K562 (cell line): Measurements from ENCODE around the gene PITPNM1. TPM values are rescaled to one million over a fixed set of nuclear protein-coding genes. Genes with fewer than 3 reads are reported as not detected.

Experiments used
- ATAC-seq: fragments of 200-7000 bp; cut with Tn5 transposase; 3 replicates; pipeline ENCODE4 v1.9.1; 2020; ENCODE audit warnings: moderate library complexity
- BruUV-seq: library from RNA; stranded (reverse); fragments of 400-500 nt; replicated peaks from 2 replicates; lab custom pipeline; 2021; lab: Mats Ljungman, UMichigan
- CTCF ChIA-PET: fragments of 300-600 bp; formaldehyde crosslinking; extraction: SDS; loops from one replicate; lab custom pipeline; 2021; ENCODE audit warnings: low intra/inter-chr PET ratio; lab: Yijun Ruan, JAX
- POLR2A ChIA-PET: fragments of 300-600, 350-650 bp; sonication (Branson Sonifier 250); formaldehyde crosslinking; extraction: SDS; loops from one replicate; lab custom pipeline; 2021; ENCODE audit warnings: antibody characterized with exemption, inconsistent platforms; lab: Yijun Ruan, JAX
- DNase-seq, 4 experiments: peaks; one replicate each; pipeline versions ENCODE4 v3.0.0 to v3.0.0-alpha.2; 2011 to 2018; ENCODE audit warnings: low spot score in 3 of 4, mixed read lengths in 3 of 4; ENCODE audit errors: extremely low read depth in 1 of 4
- FAIRE-seq: peaks from 2 replicates; lab custom pipeline; 2011; peaks lifted over from hg19 to GRCh38; lab: Jason Lieb, UNC
- H2AFZ ChIP-seq: 2 replicates; pipeline ENCODE4 v1.6.0; 2011; ENCODE audit warnings: low read depth, low read length, control low read depth, inconsistent platforms
- H3K27ac ChIP-seq: fragments of 200-600 bp; 3 replicates; pipeline ENCODE4 v1.8.0; 2011; ENCODE audit warnings: low read depth, mild to moderate bottlenecking, control low read depth, inconsistent platforms, low read length, moderate library complexity, mixed read lengths; ENCODE audit errors: extremely low read depth
- H3K27me3 ChIP-seq, 2 experiments: fragments of 300-600 bp in 1 of 2; 2 replicates in 1 of 2; 3 replicates in 1 of 2; pipeline versions ENCODE4 v1.6.0 to v1.8.0; 2011; ENCODE audit warnings: inconsistent platforms in 2 of 2, low read length in 2 of 2, mild to moderate bottlenecking in 1 of 2, mixed read lengths in 1 of 2, moderate library complexity in 1 of 2; ENCODE audit not compliant: control insufficient read depth in 2 of 2, insufficient read depth in 2 of 2
- H3K36me3 ChIP-seq: fragments of 300-600 bp; 3 replicates; pipeline ENCODE4 v1.8.0; 2011; ENCODE audit warnings: mild to moderate bottlenecking, low read length, inconsistent platforms; ENCODE audit not compliant: control insufficient read depth, insufficient read depth
- H3K4me1 ChIP-seq, 2 experiments: fragments of 200-600 bp in 1 of 2; replicated peaks in 1 of 2; 2 replicates in 1 of 2; 3 replicates in 1 of 2; pipeline versions ENCODE4 v1.5.1 to v1.8.0; 2011; ENCODE audit warnings: inconsistent platforms in 2 of 2, low read length in 2 of 2, mild to moderate bottlenecking in 1 of 2, mixed read lengths in 1 of 2, moderate library complexity in 1 of 2; ENCODE audit not compliant: control insufficient read depth in 2 of 2, insufficient read depth in 2 of 2
- H3K4me2 ChIP-seq: 2 replicates; pipeline ENCODE4 v1.6.1; 2011; ENCODE audit warnings: low read length, control low read depth, inconsistent platforms, mixed read lengths; ENCODE audit not compliant: insufficient read depth
- H3K4me3 ChIP-seq: fragments of 200-600 bp; sonication (generic), shearing (Covaris generic); 2 replicates; pipeline ENCODE4 v1.5.1; 2016; ENCODE audit warnings: control low read depth, inconsistent platforms
- H3K79me2 ChIP-seq: fragments of 200-600 bp; 3 replicates; pipeline ENCODE4 v1.8.0; 2011; ENCODE audit warnings: low read length, inconsistent platforms; ENCODE audit not compliant: control insufficient read depth, insufficient read depth
- H3K9ac ChIP-seq, 2 experiments: 2 replicates each; pipeline versions ENCODE4 v1.6.0 to v1.6.1; 2011; ENCODE audit warnings: low read depth in 2 of 2, low read length in 2 of 2, control low read depth in 1 of 2, inconsistent platforms in 1 of 2, mild to moderate bottlenecking in 1 of 2, mixed read lengths in 1 of 2; ENCODE audit not compliant: insufficient read depth in 1 of 2
- H3K9me1 ChIP-seq: one replicate; pipeline ENCODE4 v1.6.0; 2011; ENCODE audit warnings: inconsistent platforms, mild to moderate bottlenecking, low read length, moderate library complexity; ENCODE audit not compliant: control insufficient read depth, insufficient read depth
- H3K9me3 ChIP-seq: replicated peaks from 2 replicates; pipeline ENCODE4 v1.5.1; 2011; ENCODE audit warnings: low read depth, low read length, inconsistent platforms; ENCODE audit not compliant: control insufficient read depth, insufficient read depth
- H4K20me1 ChIP-seq: replicated peaks from 2 replicates; pipeline ENCODE4 v1.6.1; 2011; ENCODE audit warnings: low read length, inconsistent platforms, mixed read lengths; ENCODE audit not compliant: control insufficient read depth, insufficient read depth
- BCOR ChIP-seq: fragments of 450-650 bp; IDR thresholded peaks from 2 replicates; pipeline ENCODE4 v1.6.1; 2016
- BDP1 ChIP-seq: IDR thresholded peaks from 3 replicates; pipeline ENCODE4 v1.6.1; 2011; ENCODE audit not compliant: insufficient read length, insufficient read depth
- FOXK2 ChIP-seq, 2 experiments: fragments of 450-650 bp; IDR thresholded peaks in 1 of 2; conservative IDR thresholded peaks in 1 of 2; 2 replicates each; pipeline ENCODE4 v1.6.1; 2016; ENCODE audit warnings: low read depth in 2 of 2, mild to moderate bottlenecking in 1 of 2
- MIER1 ChIP-seq: fragments of 450-650 bp; IDR thresholded peaks from 2 replicates; pipeline ENCODE4 v1.6.1; 2016; ENCODE audit warnings: antibody characterized with exemption, mild to moderate bottlenecking, low read depth
- SETDB1 ChIP-seq: IDR thresholded peaks from one replicate; pipeline ENCODE4 v1.6.1; 2012; ENCODE audit warnings: low read length, control low read depth, inconsistent platforms
- SMAD2 ChIP-seq: fragments of 150-350 bp; IDR thresholded peaks from 2 replicates; pipeline ENCODE4 v1.6.1; 2014; ENCODE audit warnings: low read depth, mild to moderate bottlenecking, low read length
- ZFP36 ChIP-seq: fragments of 150-350 bp; IDR thresholded peaks from 2 replicates; pipeline ENCODE4 v1.6.1; 2018; ENCODE audit warnings: low read length, low read depth; ENCODE audit not compliant: partially characterized antibody
- ZNF140 ChIP-seq: fragments of 250-450 bp; sonication (Bioruptor Pico); IDR thresholded peaks from 2 replicates; pipeline ENCODE4 v1.8.0; 2021; ENCODE audit warnings: moderate library complexity, mild to moderate bottlenecking, inconsistent platforms
- ZNF174 ChIP-seq: fragments of 250-450 bp; sonication (Bioruptor Pico); IDR thresholded peaks from 2 replicates; pipeline ENCODE4 v1.4.0; 2020; ENCODE audit warnings: mild to moderate bottlenecking
- WGBS: fragments of 100-300 bp; shearing (Covaris generic); methylation state at CpG from one replicate; pipeline ENCODE4 v1.1.6; 2016; ENCODE audit warnings: low coverage, mixed read lengths; ENCODE audit not compliant: insufficient coverage; ENCODE audit errors: missing lambda C conversion rate; 5-methylcytosine and 5-hydroxymethylcytosine counted together
- in situ Hi-C: fragments of 300-500 bp; cut with MboI; formaldehyde crosslinking; loops from 4 replicates; pipeline ENCODE4 v1.15.0; 2018; ENCODE audit warnings: inconsistent platforms, mixed read lengths
- intact Hi-C: fragments of 100-400 bp; cut with micrococcal nuclease; formaldehyde crosslinking; loops from 2 replicates; pipeline ENCODE4 v1.14.2; 2022
- polyA plus RNA-seq, 8 experiments: library from polyadenylated mRNA; depleted of rRNA in 4 of 8; stranded (reverse) in 5 of 8; unstranded in 3 of 8; fragments of >200 nt; fragmentation: Nextera tagmentation in 2 of 8; fragmentation: Illumina TruSeq in 1 of 8; extraction: Ambion mirVana in 2 of 8; extraction: Trizol in 1 of 8; gene quantifications; 2 replicates each; pipeline versions ENCODE4 v1.2.1 to v1.2.3, GENCODE V29; 2011 to 2014; ENCODE audit warnings: inconsistent platforms in 1 of 8, missing spikeins in 1 of 8
- total RNA-seq, 7 experiments: library from RNA; depleted of rRNA in 6 of 7; stranded (reverse); fragments of >200 nt in 6 of 7; fragmentation: Illumina TruSeq in 2 of 7; extraction: Trizol in 2 of 7; gene quantifications; 2 replicates each; pipeline versions ENCODE4 v1.2.1 to v1.2.3, GENCODE V29; 2011 to 2021; ENCODE audit warnings: low replicate concordance in 1 of 7
- TF ChIP-seq, protein P1 (sequence below), 2 experiments: IDR thresholded peaks in 1 of 2; conservative IDR thresholded peaks in 1 of 2; 2 replicates each; pipeline ENCODE4 v1.6.1; 2016; ENCODE audit warnings: low read depth in 2 of 2, mild to moderate bottlenecking in 1 of 2, missing compliant biosample characterization in 1 of 2, missing genetic modification characterization in 1 of 2, moderate library complexity in 1 of 2

Gene PITPNM1
- total and polyA plus RNA-seq, 9 of the 15 experiments (the other 6 are each of a cell fraction or from before 2014, with no cell fraction given), result 0.11 to 53.7 (median 16.0) TPM

DNA sequence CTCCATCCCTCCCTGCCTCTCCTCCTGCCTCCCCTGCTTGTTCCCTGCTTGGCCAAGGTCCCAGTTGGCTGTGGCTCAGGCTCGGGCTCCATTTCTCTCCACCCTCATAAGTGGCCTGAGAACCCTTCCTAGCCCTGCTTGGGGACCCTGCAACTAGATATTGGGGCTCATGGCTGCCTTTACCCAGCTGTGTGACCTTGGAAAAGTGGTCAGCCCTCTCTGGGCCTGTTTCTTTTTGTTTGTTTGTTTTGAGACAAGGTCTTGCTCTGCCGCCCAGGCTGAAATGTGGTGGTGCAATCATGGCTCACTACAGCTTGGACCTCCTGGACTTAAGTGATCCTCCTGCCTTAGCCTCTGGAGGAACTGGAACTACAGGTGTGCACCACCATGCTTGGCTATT, 38.4 kb upstream of the PITPNM1 start:
- no peak for ATAC-seq
- ChIA-PET CTCF (no interaction called here), POLR2A (interaction anchor here (0.7 kb wide), 1 partner anchor 664 kb away, joined by 3 read pairs; no protein-coding TSS in a partner anchor)
- peaks cover 11 to 18% of the 10 kb centered on the region in 2 experiments; a peak in 4 of 5 replicates for H3K4me1 ChIP-seq
- FAIRE-seq, result no peak
- no peak overlapping the region for H3K27ac ChIP-seq
- H3K9me3 ChIP-seq, result no peaks in the 10 kb centered on the region
- H2AFZ ChIP-seq, result no peak overlapping the region
- H3K79me2 ChIP-seq, result no peaks in the 10 kb centered on the region
- intact Hi-C loops (no loop called here), in situ Hi-C loops (loop anchor here (25.0 kb wide), 1 partner anchor 1144 kb away; the partner anchor contains the start of gene GAL)
- peak overlapping the region in 1 of 2 experiments; percentile 30; a peak in 1 of 4 replicates for H3K9ac ChIP-seq
- BruUV-seq, result no TSS peak
- no peak overlapping the region for H3K4me3 ChIP-seq
- H3K4me2 ChIP-seq, result no peak overlapping the region
- no peak for DNase-seq
- no peaks in the 10 kb centered on the region for H3K9me1 ChIP-seq
- H4K20me1 ChIP-seq, result no peaks in the 10 kb centered on the region
- H3K36me3 ChIP-seq, result no peaks in the 10 kb centered on the region
- peak; percentile 68 for TF ChIP-seq ZFP36
- TF ChIP-seq BCOR, result peak; percentile 59; the same call in 1 of the 2 replicates
- no peak for TF ChIP-seq MIER1
- TF ChIP-seq, all 486 proteins: peak for 2
- H3K27me3 ChIP-seq, result no peaks in the 10 kb centered on the region
- WGBS, result 52% methylated on average over 2 of the region's 2 CpGs

DNA sequence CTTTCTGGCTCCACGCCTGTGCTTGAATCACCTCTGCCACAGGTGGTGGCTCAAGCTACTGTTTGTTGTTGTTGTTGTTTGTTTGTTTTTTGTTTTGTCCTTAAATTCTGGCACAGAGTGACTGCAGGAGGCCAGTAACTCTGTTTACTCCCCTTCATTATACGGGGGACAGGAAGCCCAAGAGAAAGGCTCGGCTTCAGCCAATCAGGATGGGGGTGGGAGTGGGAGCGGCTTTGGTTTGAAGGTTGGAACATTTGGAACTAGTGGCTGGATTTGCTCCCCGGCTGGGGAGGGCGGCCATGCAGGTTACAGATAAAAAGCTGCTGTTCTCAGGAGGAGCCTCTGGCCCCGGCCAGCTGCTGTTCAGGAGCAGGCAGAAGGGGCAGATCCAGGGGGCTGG, 37.8 kb upstream of the PITPNM1 start:
- no peak for FAIRE-seq
- intact Hi-C loops, result no loop called here
- H4K20me1 ChIP-seq, result no peaks in the 10 kb centered on the region
- H3K27ac ChIP-seq, result no peak overlapping the region
- ATAC-seq, result no peak
- no TSS peak for BruUV-seq
- H3K36me3 ChIP-seq, result no peaks in the 10 kb centered on the region
- peak overlapping the region; percentile 65; the same call in 1 of the 2 replicates for H2AFZ ChIP-seq
- no peaks in the 10 kb centered on the region for H3K9me1 ChIP-seq
- CTCF ChIA-PET, result no interaction called here
- H3K9me3 ChIP-seq, result no peaks in the 10 kb centered on the region
- no peaks in the 10 kb centered on the region for H3K27me3 ChIP-seq
- POLR2A ChIA-PET, result interaction anchor here (0.7 to 1.3 kb wide), 2 partner anchors 29 to 663 kb away, joined by 3 read pairs; no protein-coding TSS in a partner anchor
- H3K4me2 ChIP-seq, result no peak overlapping the region
- peak in 2 of 4 experiments; percentile 11 to 16 for DNase-seq
- H3K79me2 ChIP-seq, result no peaks in the 10 kb centered on the region
- H3K4me3 ChIP-seq, result no peak overlapping the region
- peaks cover 11 to 18% of the 10 kb centered on the region in 2 experiments; a peak in 4 of 5 replicates for H3K4me1 ChIP-seq
- WGBS, result 44% methylated on average over 6 of the region's 7 CpGs
- H3K9ac ChIP-seq, result peak overlapping the region in 1 of 2 experiments; percentile 30; a peak in 1 of 4 replicates
- in situ Hi-C loops, result loop anchor here (25.0 kb wide), 1 partner anchor 1144 kb away; the partner anchor contains the start of gene GAL
- TF ChIP-seq ZNF174 (CRISPR knock-in tag) (no peak), BDP1 (no peak), ZNF140 (CRISPR knock-in tag) (no peak), SMAD2 (no peak), FOXK2 (conservative IDR thresholded peaks at IDR 0.05 in 1 of 2, IDR thresholded peaks at IDR 0.05 in 1 of 2; ENCODE audit: low read depth in 2 of 2) (no peak), SETDB1 (no peak)
- TF ChIP-seq, protein P1, sequence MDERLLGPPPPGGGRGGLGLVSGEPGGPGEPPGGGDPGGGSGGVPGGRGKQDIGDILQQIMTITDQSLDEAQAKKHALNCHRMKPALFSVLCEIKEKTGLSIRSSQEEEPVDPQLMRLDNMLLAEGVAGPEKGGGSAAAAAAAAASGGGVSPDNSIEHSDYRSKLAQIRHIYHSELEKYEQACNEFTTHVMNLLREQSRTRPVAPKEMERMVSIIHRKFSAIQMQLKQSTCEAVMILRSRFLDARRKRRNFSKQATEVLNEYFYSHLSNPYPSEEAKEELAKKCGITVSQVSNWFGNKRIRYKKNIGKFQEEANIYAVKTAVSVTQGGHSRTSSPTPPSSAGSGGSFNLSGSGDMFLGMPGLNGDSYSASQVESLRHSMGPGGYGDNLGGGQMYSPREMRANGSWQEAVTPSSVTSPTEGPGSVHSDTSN (CRISPR knock-in tag; IDR thresholded peaks at IDR 0.05; ENCODE audit: low read depth), result no peak
- TF ChIP-seq, protein P1 (tag; conservative IDR thresholded peaks at IDR 0.05; ENCODE audit: low read depth), result no peak
